ENCODE data around the gene CSNK1E.

DNA sequence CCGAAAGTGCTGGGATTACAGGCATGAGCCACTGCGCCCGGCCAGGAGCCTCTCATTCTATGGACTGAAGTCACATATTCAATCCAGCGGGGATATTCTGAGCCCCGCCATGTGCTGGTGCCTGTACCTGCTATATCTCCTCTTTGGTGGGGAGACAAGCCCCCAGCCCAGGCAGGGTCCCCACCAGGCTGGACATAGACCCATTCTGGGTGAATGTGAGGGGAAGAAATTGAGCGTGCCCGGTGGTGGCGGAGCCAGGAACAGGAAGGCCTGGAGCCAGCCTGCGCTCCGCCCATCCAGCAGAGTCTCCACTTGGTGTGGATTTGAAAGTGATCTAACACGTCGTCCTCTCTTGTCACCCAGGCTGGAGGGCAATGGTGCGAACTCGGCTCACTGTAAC is 38.0 kb upstream of the CSNK1E start:
- no peak for TF ChIP-seq ZC3H11A (IDR thresholded peaks at IDR 0.05; ENCODE audit: low read depth, low read length)
- TF ChIP-seq, protein P1, sequence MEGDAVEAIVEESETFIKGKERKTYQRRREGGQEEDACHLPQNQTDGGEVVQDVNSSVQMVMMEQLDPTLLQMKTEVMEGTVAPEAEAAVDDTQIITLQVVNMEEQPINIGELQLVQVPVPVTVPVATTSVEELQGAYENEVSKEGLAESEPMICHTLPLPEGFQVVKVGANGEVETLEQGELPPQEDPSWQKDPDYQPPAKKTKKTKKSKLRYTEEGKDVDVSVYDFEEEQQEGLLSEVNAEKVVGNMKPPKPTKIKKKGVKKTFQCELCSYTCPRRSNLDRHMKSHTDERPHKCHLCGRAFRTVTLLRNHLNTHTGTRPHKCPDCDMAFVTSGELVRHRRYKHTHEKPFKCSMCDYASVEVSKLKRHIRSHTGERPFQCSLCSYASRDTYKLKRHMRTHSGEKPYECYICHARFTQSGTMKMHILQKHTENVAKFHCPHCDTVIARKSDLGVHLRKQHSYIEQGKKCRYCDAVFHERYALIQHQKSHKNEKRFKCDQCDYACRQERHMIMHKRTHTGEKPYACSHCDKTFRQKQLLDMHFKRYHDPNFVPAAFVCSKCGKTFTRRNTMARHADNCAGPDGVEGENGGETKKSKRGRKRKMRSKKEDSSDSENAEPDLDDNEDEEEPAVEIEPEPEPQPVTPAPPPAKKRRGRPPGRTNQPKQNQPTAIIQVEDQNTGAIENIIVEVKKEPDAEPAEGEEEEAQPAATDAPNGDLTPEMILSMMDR (IDR thresholded peaks at IDR 0.05 in 2 of 3, conservative IDR thresholded peaks at IDR 0.05 in 1 of 3; ENCODE audit: insufficient read depth in 2 of 3, low read depth in 1 of 3, low read length in 3 of 3) = no peak
